Endothelial cell (in vitro differentiated cells): ENCODE results near the gene PIGQ. TPM values are rescaled to one million over a fixed set of nuclear protein-coding genes. Genes with fewer than 3 reads are reported as not detected.
A peak's percentile ranks its signal among the peaks of the same experiment; 100 is the strongest.

ENCODE experiments used
- DNase-seq: peaks from one replicate; pipeline ENCODE4 v3.0.0; 2021; ENCODE audit warnings: low spot score
- H3K27ac Mint-ChIP-seq: one replicate; pipeline ENCODE4 v1.8.0; 2021; ENCODE audit warnings: mixed read lengths, inconsistent platforms; ENCODE audit not compliant: unreplicated experiment
- H3K27me3 Mint-ChIP-seq: one replicate; pipeline ENCODE4 v1.8.0; 2021; ENCODE audit warnings: mild to moderate bottlenecking, moderate library complexity, mixed read lengths, inconsistent platforms; ENCODE audit not compliant: unreplicated experiment
- H3K36me3 Mint-ChIP-seq: one replicate; pipeline ENCODE4 v1.8.0; 2021; ENCODE audit warnings: mild to moderate bottlenecking, low read depth, mixed read lengths, inconsistent platforms; ENCODE audit not compliant: unreplicated experiment
- H3K4me1 Mint-ChIP-seq: one replicate; pipeline ENCODE4 v1.8.0; 2021; ENCODE audit warnings: mild to moderate bottlenecking, mixed read lengths, inconsistent platforms; ENCODE audit not compliant: unreplicated experiment
- H3K4me3 Mint-ChIP-seq: one replicate; pipeline ENCODE4 v1.8.0; 2021; ENCODE audit warnings: mild to moderate bottlenecking, mixed read lengths, inconsistent platforms; ENCODE audit not compliant: unreplicated experiment
- H3K9me3 Mint-ChIP-seq: one replicate; pipeline ENCODE4 v1.8.0; 2021; ENCODE audit warnings: mixed read lengths, inconsistent platforms; ENCODE audit not compliant: unreplicated experiment
- total RNA-seq: library from RNA; stranded (reverse); fragmentation: NEBNext Ultra II Directional; extraction: Animal tissue kit (Norgen Biotek cat#: 25700); gene quantifications from one replicate; pipeline ENCODE4 v1.2.1, GENCODE V29; 2021; ENCODE audit not compliant: unreplicated experiment
- TF ChIP-seq, protein P1 (sequence below): fragments of 200-600 bp; sonication (generic); IDR thresholded peaks from one replicate; pipeline ENCODE4 v1.5.0; 2021; ENCODE audit warnings: antibody characterized with exemption; ENCODE audit not compliant: unreplicated experiment

Gene PIGQ
- total RNA-seq, 1 donor from 2014 or later = 38.4 TPM

DNA sequence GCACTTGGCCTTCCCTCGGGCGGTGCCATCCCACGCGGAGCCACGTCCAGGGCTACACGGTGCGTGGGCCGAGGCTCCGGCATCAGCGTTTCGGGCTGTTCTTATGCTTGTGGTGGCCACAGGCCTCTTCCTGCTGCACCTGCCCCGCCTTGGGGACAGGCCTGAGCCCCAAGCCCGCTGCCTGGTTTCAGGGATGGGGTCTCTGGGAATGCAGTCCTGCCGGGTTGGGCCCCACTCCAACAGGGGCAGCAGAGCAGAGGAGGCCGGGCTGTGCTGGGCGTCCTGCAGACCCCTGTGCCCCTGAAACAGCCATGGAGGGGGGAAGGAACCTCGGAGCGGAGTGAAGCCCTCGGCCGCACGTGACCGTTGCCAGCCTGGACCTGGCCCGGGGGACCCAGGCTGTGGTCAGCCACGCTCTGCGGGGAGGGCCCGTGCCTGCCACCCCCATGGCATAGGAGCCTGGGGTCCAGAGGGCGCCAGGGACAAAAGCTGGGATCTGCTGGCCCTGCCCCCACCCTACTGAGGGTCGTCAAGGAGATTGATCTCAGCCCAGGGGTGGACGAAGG lies 60.6 kb downstream of the PIGQ start:
- Mint-ChIP-seq H3K9me3 (no peaks in the 10 kb centered on the region), H3K27me3 (peaks cover 5% of the 10 kb centered on the region), H3K4me1 (no peaks in the 10 kb centered on the region), H3K4me3 (no peak overlapping the region), H3K36me3 (peaks cover 5% of the 10 kb centered on the region), H3K27ac (no peak overlapping the region)
- TF ChIP-seq, protein P1, sequence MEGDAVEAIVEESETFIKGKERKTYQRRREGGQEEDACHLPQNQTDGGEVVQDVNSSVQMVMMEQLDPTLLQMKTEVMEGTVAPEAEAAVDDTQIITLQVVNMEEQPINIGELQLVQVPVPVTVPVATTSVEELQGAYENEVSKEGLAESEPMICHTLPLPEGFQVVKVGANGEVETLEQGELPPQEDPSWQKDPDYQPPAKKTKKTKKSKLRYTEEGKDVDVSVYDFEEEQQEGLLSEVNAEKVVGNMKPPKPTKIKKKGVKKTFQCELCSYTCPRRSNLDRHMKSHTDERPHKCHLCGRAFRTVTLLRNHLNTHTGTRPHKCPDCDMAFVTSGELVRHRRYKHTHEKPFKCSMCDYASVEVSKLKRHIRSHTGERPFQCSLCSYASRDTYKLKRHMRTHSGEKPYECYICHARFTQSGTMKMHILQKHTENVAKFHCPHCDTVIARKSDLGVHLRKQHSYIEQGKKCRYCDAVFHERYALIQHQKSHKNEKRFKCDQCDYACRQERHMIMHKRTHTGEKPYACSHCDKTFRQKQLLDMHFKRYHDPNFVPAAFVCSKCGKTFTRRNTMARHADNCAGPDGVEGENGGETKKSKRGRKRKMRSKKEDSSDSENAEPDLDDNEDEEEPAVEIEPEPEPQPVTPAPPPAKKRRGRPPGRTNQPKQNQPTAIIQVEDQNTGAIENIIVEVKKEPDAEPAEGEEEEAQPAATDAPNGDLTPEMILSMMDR = no peak
- peak; percentile 4 for DNase-seq

DNA sequence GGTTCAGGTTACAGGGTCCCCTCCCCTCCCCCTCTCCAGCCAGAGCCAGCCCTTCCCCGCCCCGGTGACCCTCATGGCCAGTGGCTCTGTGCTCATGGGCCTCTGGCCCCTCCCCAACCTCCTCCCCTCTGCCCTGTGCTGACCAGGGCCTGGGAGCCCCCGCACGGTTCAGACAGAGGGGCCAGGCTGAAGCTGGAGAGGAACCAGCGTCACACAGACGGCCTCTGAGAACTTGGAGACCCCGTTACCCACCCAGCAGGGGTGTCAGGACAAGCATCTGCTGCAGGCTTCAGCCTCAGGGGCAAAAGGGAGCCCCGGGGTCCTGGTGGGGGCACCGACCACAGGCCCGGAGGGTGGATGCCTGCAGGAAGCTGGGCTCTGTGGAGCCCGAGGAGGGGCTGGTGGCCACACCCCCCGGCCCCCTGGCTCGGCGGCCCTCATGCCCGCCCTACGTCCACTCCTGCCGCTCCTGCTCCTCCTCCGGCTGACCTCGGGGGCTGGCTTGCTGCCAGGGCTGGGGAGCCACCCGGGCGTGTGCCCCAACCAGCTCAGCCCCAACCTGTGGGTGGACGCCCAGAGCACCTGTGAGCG lies 61.1 kb downstream of the PIGQ start, which contains the start of gene WFIKKN1:
Gene WFIKKN1 (plus strand): TSS at position 171 of the 591 bp plus-strand sequence. CDS start 269 bp downstream, at position 440.
- Mint-ChIP-seq H3K36me3 (peaks cover 5% of the 10 kb centered on the region), H3K4me3 (no peak within 1 kb of the TSS), H3K27me3 (peaks cover 5% of the 10 kb centered on the region), H3K9me3 (no peaks in the 10 kb centered on the region), H3K27ac (no peak within 1 kb of the TSS), H3K4me1 (no peaks in the 10 kb centered on the region)
- DNase-seq = peak; percentile 26
- TF ChIP-seq, protein P1 = no peak

DNA sequence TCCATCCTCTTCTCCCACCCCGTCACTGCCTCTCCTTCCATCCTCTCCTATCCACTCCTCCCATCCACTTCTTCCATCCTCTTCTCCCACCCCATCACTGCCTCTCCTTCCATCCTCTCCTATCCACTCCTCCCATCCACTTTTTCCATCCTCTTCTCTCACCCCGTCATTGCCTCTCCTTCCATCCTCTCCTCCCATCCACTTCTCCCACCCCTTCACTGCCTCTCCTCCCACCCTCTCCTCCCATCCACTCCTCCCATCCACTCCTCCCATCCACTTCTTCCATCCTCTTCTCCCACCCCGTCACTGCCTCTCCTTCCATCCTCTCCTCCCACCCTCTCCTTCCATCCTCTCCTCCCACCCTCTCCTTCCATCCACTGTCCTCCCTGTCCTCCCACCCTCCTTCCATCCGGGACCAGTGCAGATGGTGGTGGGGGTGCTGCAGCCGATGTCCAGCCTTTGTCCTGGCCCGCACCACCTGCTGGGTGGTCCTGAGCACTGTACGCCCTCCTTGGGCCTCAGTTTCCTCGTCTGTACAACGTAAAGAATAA lies 62.1 kb downstream of the PIGQ start:
- H3K4me1 Mint-ChIP-seq = peaks cover 3% of the 10 kb centered on the region
- TF ChIP-seq, protein P1 = no peak
- H3K4me3 Mint-ChIP-seq = no peak overlapping the region
- peaks cover 8% of the 10 kb centered on the region for H3K27me3 Mint-ChIP-seq
- no peak for DNase-seq
- no peaks in the 10 kb centered on the region for H3K9me3 Mint-ChIP-seq
- H3K27ac Mint-ChIP-seq = no peak overlapping the region
- H3K36me3 Mint-ChIP-seq = no peaks in the 10 kb centered on the region

DNA sequence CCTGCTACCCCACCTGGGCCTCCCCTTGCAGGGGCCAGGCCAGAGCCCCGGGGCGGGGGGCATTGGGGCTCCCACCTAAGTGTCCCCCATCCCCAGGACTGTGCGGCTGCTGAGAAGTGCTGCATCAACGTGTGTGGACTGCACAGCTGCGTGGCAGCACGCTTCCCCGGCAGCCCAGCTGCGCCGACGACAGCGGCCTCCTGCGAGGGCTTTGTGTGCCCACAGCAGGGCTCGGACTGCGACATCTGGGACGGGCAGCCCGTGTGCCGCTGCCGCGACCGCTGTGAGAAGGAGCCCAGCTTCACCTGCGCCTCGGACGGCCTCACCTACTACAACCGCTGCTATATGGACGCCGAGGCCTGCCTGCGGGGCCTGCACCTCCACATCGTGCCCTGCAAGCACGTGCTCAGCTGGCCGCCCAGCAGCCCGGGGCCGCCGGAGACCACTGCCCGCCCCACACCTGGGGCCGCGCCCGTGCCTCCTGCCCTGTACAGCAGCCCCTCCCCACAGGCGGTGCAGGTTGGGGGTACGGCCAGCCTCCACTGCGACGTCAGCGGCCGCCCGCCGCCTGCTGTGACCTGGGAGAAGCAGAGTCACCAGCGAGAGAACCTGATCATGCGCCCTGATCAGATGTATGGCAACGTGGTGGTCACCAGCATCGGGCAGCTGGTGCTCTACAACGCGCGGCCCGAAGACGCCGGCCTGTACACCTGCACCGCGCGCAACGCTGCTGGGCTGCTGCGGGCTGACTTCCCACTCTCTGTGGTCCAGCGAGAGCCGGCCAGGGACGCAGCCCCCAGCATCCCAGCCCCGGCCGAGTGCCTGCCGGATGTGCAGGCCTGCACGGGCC lies 62.9 kb downstream of the PIGQ start:
- H3K27ac Mint-ChIP-seq = no peak overlapping the region
- peak; percentile 6 for DNase-seq
- H3K9me3 Mint-ChIP-seq = no peaks in the 10 kb centered on the region
- no peak overlapping the region for H3K4me3 Mint-ChIP-seq
- H3K36me3 Mint-ChIP-seq = no peaks in the 10 kb centered on the region
- H3K4me1 Mint-ChIP-seq = peaks cover 3% of the 10 kb centered on the region
- peaks cover 8% of the 10 kb centered on the region for H3K27me3 Mint-ChIP-seq
- TF ChIP-seq, protein P1 = no peak
